K562 (cell line): ENCODE measurements around the gene ANKRD11. TPM values are rescaled to one million over a fixed set of nuclear protein-coding genes. Genes with fewer than 3 reads are reported as not detected.

Experiments
- ESRRB ChIP-seq: fragments of 250-450 bp; sonication (Bioruptor Pico); IDR thresholded peaks from 2 replicates; pipeline ENCODE4 v1.5.0; 2020; ENCODE audit warnings: mild to moderate bottlenecking, moderate library complexity, borderline replicate concordance
- FIP1L1 ChIP-seq: fragments of 200-400 bp; formaldehyde crosslinking; IDR thresholded peaks from 2 replicates; pipeline ENCODE4 v1.6.1; 2018; ENCODE audit warnings: mild to moderate bottlenecking, low read depth, low read length; ENCODE audit not compliant: poor library complexity, severe bottlenecking
- ZBTB17 ChIP-seq: fragments of 450-650 bp; formaldehyde crosslinking; IDR thresholded peaks from 2 replicates; pipeline ENCODE4 v1.4.0; 2020; ENCODE audit warnings: mild to moderate bottlenecking
- ZBTB33 ChIP-seq: sonication (generic); formaldehyde crosslinking; IDR thresholded peaks from 2 replicates; pipeline ENCODE4 v1.8.1; 2023; ENCODE audit warnings: mild to moderate bottlenecking, missing genetic modification reagents
- polyA plus RNA-seq, 8 experiments: library from polyadenylated mRNA; depleted of rRNA in 4 of 8; stranded (reverse) in 5 of 8; unstranded in 3 of 8; fragments of >200 nt; fragmentation: Nextera tagmentation in 2 of 8; fragmentation: Illumina TruSeq in 1 of 8; extraction: Ambion mirVana in 2 of 8; extraction: Trizol in 1 of 8; gene quantifications; 2 replicates each; pipeline versions ENCODE4 v1.2.1 to v1.2.3, GENCODE V29; 2011 to 2014; ENCODE audit warnings: inconsistent platforms in 1 of 8, missing spikeins in 1 of 8
- total RNA-seq, 7 experiments: library from RNA; depleted of rRNA in 6 of 7; stranded (reverse); fragments of >200 nt in 6 of 7; fragmentation: Illumina TruSeq in 2 of 7; extraction: Trizol in 2 of 7; gene quantifications; 2 replicates each; pipeline versions ENCODE4 v1.2.1 to v1.2.3, GENCODE V29; 2011 to 2021; ENCODE audit warnings: low replicate concordance in 1 of 7
- TF ChIP-seq, protein P1 (sequence below): sonication (generic); formaldehyde crosslinking; IDR thresholded peaks from 2 replicates; pipeline ENCODE4 v1.8.0; 2023; ENCODE audit warnings: mild to moderate bottlenecking, missing genetic modification reagents
- TF ChIP-seq, protein P2 (sequence below), 2 experiments: IDR thresholded peaks; 2 replicates each; pipeline ENCODE4 v1.6.1; 2012; ENCODE audit warnings: improper control_type of control experiment in 2 of 2, low read depth in 2 of 2, low read length in 2 of 2, borderline replicate concordance in 1 of 2

The ANKRD11 gene
- total and polyA plus RNA-seq, 9 of the 15 experiments (the other 6 are each of a cell fraction or from before 2014, with no cell fraction given) = 4.7 to 126 (median 31.7) TPM

DNA sequence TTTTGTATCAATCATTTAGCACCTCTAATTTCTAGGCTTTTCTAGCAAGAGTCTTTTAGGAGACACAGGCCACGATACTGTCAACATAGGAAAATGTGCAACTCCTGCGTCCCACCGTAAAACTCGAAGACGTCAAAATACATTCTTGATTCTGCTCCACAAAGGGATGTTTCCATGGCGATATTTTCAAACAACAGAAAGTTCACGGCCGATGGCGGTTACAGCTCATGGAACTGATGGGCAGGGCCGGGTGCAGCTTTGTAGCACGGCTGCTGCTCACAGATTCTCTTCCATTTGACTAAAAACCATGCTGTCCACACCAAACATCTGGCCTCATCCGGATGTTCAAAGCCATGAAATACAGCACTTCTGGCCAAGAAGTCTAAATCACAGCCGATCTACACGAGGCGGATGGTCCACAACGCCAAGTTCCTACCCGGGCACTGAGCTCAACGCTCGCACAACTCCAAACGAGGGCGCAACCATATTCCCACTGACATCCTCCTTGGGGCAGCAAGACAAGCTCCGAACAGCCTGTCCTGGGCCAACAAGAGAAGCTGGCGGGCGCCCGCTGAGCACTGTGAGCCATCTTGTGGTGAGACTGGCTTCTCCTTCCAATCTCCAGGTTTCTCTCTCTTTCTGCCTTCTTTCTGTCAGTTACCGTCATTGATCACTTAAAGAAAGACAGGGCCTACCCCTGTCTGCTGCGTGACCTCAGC is 193.0 kb downstream of the ANKRD11 start (continued):
- TF ChIP-seq ZBTB33 (CRISPR knock-in tag) (peak; percentile 97), FIP1L1 (no peak), ESRRB (CRISPR knock-in tag) (no peak), ZBTB17 (CRISPR knock-in tag) (no peak)
- TF ChIP-seq, protein P1, sequence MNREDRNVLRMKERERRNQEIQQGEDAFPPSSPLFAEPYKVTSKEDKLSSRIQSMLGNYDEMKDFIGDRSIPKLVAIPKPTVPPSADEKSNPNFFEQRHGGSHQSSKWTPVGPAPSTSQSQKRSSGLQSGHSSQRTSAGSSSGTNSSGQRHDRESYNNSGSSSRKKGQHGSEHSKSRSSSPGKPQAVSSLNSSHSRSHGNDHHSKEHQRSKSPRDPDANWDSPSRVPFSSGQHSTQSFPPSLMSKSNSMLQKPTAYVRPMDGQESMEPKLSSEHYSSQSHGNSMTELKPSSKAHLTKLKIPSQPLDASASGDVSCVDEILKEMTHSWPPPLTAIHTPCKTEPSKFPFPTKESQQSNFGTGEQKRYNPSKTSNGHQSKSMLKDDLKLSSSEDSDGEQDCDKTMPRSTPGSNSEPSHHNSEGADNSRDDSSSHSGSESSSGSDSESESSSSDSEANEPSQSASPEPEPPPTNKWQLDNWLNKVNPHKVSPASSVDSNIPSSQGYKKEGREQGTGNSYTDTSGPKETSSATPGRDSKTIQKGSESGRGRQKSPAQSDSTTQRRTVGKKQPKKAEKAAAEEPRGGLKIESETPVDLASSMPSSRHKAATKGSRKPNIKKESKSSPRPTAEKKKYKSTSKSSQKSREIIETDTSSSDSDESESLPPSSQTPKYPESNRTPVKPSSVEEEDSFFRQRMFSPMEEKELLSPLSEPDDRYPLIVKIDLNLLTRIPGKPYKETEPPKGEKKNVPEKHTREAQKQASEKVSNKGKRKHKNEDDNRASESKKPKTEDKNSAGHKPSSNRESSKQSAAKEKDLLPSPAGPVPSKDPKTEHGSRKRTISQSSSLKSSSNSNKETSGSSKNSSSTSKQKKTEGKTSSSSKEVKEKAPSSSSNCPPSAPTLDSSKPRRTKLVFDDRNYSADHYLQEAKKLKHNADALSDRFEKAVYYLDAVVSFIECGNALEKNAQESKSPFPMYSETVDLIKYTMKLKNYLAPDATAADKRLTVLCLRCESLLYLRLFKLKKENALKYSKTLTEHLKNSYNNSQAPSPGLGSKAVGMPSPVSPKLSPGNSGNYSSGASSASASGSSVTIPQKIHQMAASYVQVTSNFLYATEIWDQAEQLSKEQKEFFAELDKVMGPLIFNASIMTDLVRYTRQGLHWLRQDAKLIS (CRISPR knock-in tag) = no peak
- TF ChIP-seq, protein P2, sequence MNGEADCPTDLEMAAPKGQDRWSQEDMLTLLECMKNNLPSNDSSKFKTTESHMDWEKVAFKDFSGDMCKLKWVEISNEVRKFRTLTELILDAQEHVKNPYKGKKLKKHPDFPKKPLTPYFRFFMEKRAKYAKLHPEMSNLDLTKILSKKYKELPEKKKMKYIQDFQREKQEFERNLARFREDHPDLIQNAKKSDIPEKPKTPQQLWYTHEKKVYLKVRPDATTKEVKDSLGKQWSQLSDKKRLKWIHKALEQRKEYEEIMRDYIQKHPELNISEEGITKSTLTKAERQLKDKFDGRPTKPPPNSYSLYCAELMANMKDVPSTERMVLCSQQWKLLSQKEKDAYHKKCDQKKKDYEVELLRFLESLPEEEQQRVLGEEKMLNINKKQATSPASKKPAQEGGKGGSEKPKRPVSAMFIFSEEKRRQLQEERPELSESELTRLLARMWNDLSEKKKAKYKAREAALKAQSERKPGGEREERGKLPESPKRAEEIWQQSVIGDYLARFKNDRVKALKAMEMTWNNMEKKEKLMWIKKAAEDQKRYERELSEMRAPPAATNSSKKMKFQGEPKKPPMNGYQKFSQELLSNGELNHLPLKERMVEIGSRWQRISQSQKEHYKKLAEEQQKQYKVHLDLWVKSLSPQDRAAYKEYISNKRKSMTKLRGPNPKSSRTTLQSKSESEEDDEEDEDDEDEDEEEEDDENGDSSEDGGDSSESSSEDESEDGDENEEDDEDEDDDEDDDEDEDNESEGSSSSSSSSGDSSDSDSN (IDR thresholded peaks at IDR 0.05; ENCODE audit: borderline replicate concordance in 1 of 2, low read depth in 2 of 2, low read length in 2 of 2) = no peak
- TF ChIP-seq, all 486 proteins: peak for 4
